ENCODE measurements around the gene CAVIN2.
"Not testable (repeated sequence)": the region's sequence is repeated elsewhere in the genome, so short reads cannot be mapped to it uniquely, and the experiment has no call there.

Gene CAVIN2

DNA sequence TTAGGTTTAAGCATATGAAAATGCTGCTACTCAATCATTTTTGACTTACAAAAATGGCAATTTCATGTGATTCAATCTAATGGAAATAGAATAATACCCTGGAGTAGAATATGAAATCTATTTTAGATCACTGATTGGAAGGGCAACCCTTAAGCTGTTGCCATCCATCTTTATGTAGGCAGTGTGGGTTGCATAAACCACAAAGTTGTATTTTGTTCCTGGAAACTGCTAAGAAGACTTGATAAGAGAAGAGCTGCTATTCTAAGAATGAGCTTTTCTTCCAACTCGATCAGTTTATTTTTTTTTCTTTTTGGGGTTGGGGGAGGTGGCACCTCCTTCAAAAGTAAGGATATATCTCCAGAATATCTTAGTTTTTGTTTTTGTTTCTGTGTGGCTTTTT is 60.2 kb downstream of the CAVIN2 start:
- DNase-seq (ENCODE audit: extremely low read depth, low read depth), result no peak

GRCh38 chr2:191785651-191786050 is 61.2 kb downstream of the CAVIN2 start:
- H3K4me3 ChIP-seq (replicated peaks; ENCODE audit: low read depth, low read length); DNase-seq (ENCODE audit: extremely low read depth, low read depth): not testable (repeated sequence)

More for the DNA sequence above, 60.2 kb downstream of the CAVIN2 start:
- no peak overlapping the region for H3K4me3 ChIP-seq (replicated peaks; ENCODE audit: low read depth, low read length)
- TF ChIP-seq CTCF (IDR thresholded peaks at IDR 0.05; ENCODE audit: low read depth, low read length, missing control alignments), result no peak
